Spleen (tissue), 7 donors: ENCODE data around the gene BUB3.

Experiments used
- CTCF ChIP-seq, 11 experiments: fragments of 200-600 bp in 7 of 11; fragments of 450-650 bp in 4 of 11; sonication (generic) in 4 of 11; IDR thresholded peaks in 8 of 11; conservative IDR thresholded peaks in 3 of 11; 1 replicate in 7 of 11; 2 replicates in 4 of 11; pipeline versions ENCODE4 v1.4.0 to v1.8.0; 2016 to 2021; ENCODE audit warnings: antibody characterized with exemption in 11 of 11, inconsistent platforms in 4 of 11, mild to moderate bottlenecking in 1 of 11
- POLR2A ChIP-seq, 3 donors: fragments of 450-650 bp; IDR thresholded peaks; one replicate each; pipeline ENCODE4 v1.5.1; 2017; ENCODE audit warnings: antibody characterized with exemption in 3 of 3, mild to moderate bottlenecking in 1 of 3
- donor health status: DM: no; HTN: no; CAD: no; lungs with moderate emphysema.
- donor health status: DM: no; HTN: no; CAD: no.
- donor health status: DM: no; HTN: no; CAD: no.

DNA sequence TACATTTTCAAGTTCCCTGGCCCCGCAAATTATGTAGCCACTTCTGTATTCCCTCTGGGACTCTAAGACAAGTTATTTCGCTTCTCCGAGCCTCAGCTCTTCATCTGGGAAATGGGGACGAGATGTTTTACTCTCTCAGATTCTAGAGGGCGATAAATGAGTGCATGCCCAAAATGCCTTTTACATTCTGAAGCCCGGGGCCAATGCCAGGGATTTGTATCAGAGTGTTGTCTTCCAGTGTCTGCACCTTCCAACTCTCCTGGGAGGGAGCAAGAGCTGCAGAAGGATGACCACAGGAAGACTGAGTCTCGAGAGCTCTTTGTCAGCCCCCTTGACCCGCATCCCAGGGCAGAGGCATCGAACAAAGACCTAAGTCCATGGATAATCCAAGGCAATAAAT, 39.9 kb downstream of the BUB3 start:
- TF ChIP-seq CTCF (IDR thresholded peaks at IDR 0.05 in 8 of 11, conservative IDR thresholded peaks at IDR 0.05 in 3 of 11) (no peak), POLR2A (IDR thresholded peaks at IDR 0.05) (no peak)
